NB4 (cell line): ENCODE measurements around the gene SMYD3.

Experiments used
- MYC ChIP-seq: IDR thresholded peaks from 2 replicates; pipeline ENCODE4 v1.6.1; 2011; ENCODE audit warnings: low read depth, low read length
- TF ChIP-seq, protein P1 (sequence below): IDR thresholded peaks from 2 replicates; pipeline ENCODE4 v1.6.1; 2011; ENCODE audit warnings: low read depth, low read length
- TF ChIP-seq, protein P2 (sequence below): IDR thresholded peaks from one replicate; pipeline ENCODE4 v1.5.1; 2012; ENCODE audit warnings: low read depth, low read length

DNA sequence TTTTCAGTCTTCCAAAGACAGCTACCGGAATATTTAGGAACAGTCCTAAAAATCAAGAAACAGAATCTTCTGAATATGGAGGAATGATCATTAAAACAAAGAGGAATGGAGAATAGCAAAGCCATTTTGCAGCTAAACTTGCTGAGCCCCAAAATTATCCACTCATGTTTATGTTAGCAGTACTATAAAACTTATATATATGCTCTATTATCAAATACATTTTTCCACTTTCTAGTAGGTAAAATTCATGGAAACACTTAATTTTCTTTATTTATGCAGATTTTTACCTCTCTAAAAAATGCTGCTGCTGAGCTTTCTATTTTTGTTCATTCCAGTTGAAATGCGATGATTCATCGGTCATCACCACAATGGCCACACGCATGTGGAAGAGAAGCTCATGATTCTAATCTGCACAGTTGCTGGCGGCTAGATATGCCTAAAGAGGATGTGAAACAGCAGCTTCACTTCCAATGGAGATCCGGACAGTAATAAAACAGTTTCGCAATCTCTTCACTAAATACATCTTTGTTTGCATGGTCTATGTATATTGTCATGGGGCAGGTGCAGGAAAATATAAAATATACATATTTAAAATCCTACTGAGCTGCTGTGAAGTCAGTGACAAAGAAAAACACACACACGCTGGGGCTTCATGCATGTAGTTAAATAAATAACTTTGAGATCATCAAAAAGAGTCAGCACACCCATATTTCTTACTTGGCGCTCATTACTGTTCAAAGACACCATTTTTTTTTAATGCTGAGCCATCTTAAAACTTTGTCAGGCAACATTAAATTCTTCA lies 292.2 kb downstream of the SMYD3 start:
- TF ChIP-seq, protein P1, sequence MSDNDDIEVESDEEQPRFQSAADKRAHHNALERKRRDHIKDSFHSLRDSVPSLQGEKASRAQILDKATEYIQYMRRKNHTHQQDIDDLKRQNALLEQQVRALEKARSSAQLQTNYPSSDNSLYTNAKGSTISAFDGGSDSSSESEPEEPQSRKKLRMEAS = peak; percentile 88
- TF ChIP-seq, protein P2, sequence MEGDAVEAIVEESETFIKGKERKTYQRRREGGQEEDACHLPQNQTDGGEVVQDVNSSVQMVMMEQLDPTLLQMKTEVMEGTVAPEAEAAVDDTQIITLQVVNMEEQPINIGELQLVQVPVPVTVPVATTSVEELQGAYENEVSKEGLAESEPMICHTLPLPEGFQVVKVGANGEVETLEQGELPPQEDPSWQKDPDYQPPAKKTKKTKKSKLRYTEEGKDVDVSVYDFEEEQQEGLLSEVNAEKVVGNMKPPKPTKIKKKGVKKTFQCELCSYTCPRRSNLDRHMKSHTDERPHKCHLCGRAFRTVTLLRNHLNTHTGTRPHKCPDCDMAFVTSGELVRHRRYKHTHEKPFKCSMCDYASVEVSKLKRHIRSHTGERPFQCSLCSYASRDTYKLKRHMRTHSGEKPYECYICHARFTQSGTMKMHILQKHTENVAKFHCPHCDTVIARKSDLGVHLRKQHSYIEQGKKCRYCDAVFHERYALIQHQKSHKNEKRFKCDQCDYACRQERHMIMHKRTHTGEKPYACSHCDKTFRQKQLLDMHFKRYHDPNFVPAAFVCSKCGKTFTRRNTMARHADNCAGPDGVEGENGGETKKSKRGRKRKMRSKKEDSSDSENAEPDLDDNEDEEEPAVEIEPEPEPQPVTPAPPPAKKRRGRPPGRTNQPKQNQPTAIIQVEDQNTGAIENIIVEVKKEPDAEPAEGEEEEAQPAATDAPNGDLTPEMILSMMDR = no peak
- TF ChIP-seq MYC = peak; percentile 94
